Measurements from ENCODE around the gene TMEM266.

Gene TMEM266

GRCh38 chr15:76199106-76200082 lies 139.6 kb downstream of the TMEM266 start:
- no peak overlapping the region for H3K27ac Mint-ChIP-seq

GRCh38 chr15:76200083-76200465 lies 140.3 kb downstream of the TMEM266 start:
- no peaks in the 10 kb centered on the region for H3K4me1 Mint-ChIP-seq (ENCODE audit: low read depth)

More at GRCh38 chr15:76199106-76200082, 139.6 kb downstream of the TMEM266 start:
- no peaks in the 10 kb centered on the region for H3K4me1 Mint-ChIP-seq (ENCODE audit: low read depth)
- no peaks in the 10 kb centered on the region for H3K36me3 Mint-ChIP-seq (ENCODE audit: low read depth)
- peak; percentile 17 for DNase-seq
- H3K9me3 Mint-ChIP-seq: no peaks in the 10 kb centered on the region
- H3K4me3 Mint-ChIP-seq: no peak overlapping the region
- peaks cover under 1% of the 10 kb centered on the region for H3K27me3 Mint-ChIP-seq

GRCh38 chr15:76200641-76201105 lies 140.9 kb downstream of the TMEM266 start:
- H3K36me3 Mint-ChIP-seq (ENCODE audit: low read depth): peaks cover 1% of the 10 kb centered on the region
- peak; percentile 26 for DNase-seq
- H3K27me3 Mint-ChIP-seq: no peaks in the 10 kb centered on the region
- no peaks in the 10 kb centered on the region for H3K9me3 Mint-ChIP-seq
- no peak overlapping the region for H3K27ac Mint-ChIP-seq
- no peak overlapping the region for H3K4me3 Mint-ChIP-seq
- no peaks in the 10 kb centered on the region for H3K4me1 Mint-ChIP-seq (ENCODE audit: low read depth)

More at GRCh38 chr15:76200083-76200465, 140.3 kb downstream of the TMEM266 start:
- Mint-ChIP-seq H3K4me3 (no peak overlapping the region), H3K9me3 (no peaks in the 10 kb centered on the region), H3K27ac (no peak overlapping the region), H3K27me3 (no peaks in the 10 kb centered on the region), H3K36me3 (ENCODE audit: low read depth) (peaks cover under 1% of the 10 kb centered on the region)
- no peak for DNase-seq

- peak; percentile 25 for DNase-seq
- Mint-ChIP-seq H3K4me1 (ENCODE audit: low read depth) (no peaks in the 10 kb centered on the region), H3K27me3 (no peaks in the 10 kb centered on the region), H3K4me3 (no peak overlapping the region), H3K27ac (no peak overlapping the region), H3K36me3 (ENCODE audit: low read depth) (peaks cover 1% of the 10 kb centered on the region), H3K9me3 (no peaks in the 10 kb centered on the region)
These were observed 141.9 kb downstream of the TMEM266 start for GRCh38 chr15:76201536-76202255.

GRCh38 chr15:76203346-76204108 lies 143.7 kb downstream of the TMEM266 start:
- no peak for DNase-seq
- no peak overlapping the region for H3K27ac Mint-ChIP-seq
- no peaks in the 10 kb centered on the region for H3K27me3 Mint-ChIP-seq
- peaks cover 9% of the 10 kb centered on the region for H3K36me3 Mint-ChIP-seq (ENCODE audit: low read depth)
- no peak overlapping the region for H3K4me3 Mint-ChIP-seq
- no peaks in the 10 kb centered on the region for H3K9me3 Mint-ChIP-seq
- no peaks in the 10 kb centered on the region for H3K4me1 Mint-ChIP-seq (ENCODE audit: low read depth)

- Mint-ChIP-seq H3K36me3 (ENCODE audit: low read depth) (peaks cover 13% of the 10 kb centered on the region), H3K4me1 (ENCODE audit: low read depth) (peaks cover 5% of the 10 kb centered on the region), H3K9me3 (no peaks in the 10 kb centered on the region), H3K27me3 (no peaks in the 10 kb centered on the region), H3K27ac (no peak overlapping the region), H3K4me3 (no peak overlapping the region)
- DNase-seq: no peak
These were observed 144.5 kb downstream of the TMEM266 start for GRCh38 chr15:76204109-76204845.

- H3K4me3 Mint-ChIP-seq: no peak overlapping the region
- peaks cover 5% of the 10 kb centered on the region for H3K4me1 Mint-ChIP-seq (ENCODE audit: low read depth)
- H3K27me3 Mint-ChIP-seq: no peaks in the 10 kb centered on the region
- peaks cover 20% of the 10 kb centered on the region for H3K36me3 Mint-ChIP-seq (ENCODE audit: low read depth)
- no peak for DNase-seq
- no peak overlapping the region for H3K27ac Mint-ChIP-seq
- H3K9me3 Mint-ChIP-seq: no peaks in the 10 kb centered on the region
These were observed 145.2 kb downstream of the TMEM266 start for GRCh38 chr15:76204916-76205460.

- Mint-ChIP-seq H3K27me3 (no peaks in the 10 kb centered on the region), H3K36me3 (ENCODE audit: low read depth) (peaks cover 34% of the 10 kb centered on the region), H3K4me1 (ENCODE audit: low read depth) (peaks cover 5% of the 10 kb centered on the region), H3K9me3 (no peaks in the 10 kb centered on the region), H3K4me3 (no peak overlapping the region), H3K27ac (no peak overlapping the region)
- DNase-seq: no peak
These were observed 146.7 kb downstream of the TMEM266 start for GRCh38 chr15:76206325-76206976.

GRCh38 chr15:76208084-76208785 lies 148.4 kb downstream of the TMEM266 start:
- Mint-ChIP-seq H3K27ac (peak overlapping the region; percentile 0), H3K27me3 (no peaks in the 10 kb centered on the region), H3K4me1 (ENCODE audit: low read depth) (peaks cover 5% of the 10 kb centered on the region), H3K4me3 (no peak overlapping the region), H3K9me3 (no peaks in the 10 kb centered on the region), H3K36me3 (ENCODE audit: low read depth) (peaks cover 52% of the 10 kb centered on the region)
- DNase-seq: no peak

- no peak for DNase-seq
- peaks cover 58% of the 10 kb centered on the region for H3K36me3 Mint-ChIP-seq (ENCODE audit: low read depth)
- peak overlapping the region; percentile 37 for H3K27ac Mint-ChIP-seq
- no peaks in the 10 kb centered on the region for H3K9me3 Mint-ChIP-seq
- H3K4me3 Mint-ChIP-seq: no peak overlapping the region
- no peaks in the 10 kb centered on the region for H3K27me3 Mint-ChIP-seq
- peaks cover 5% of the 10 kb centered on the region for H3K4me1 Mint-ChIP-seq (ENCODE audit: low read depth)
These were observed 149.1 kb downstream of the TMEM266 start for GRCh38 chr15:76208786-76209424.

GRCh38 chr15:76209523-76209922 lies 149.7 kb downstream of the TMEM266 start:
- H3K4me1 Mint-ChIP-seq (ENCODE audit: low read depth): peaks cover 5% of the 10 kb centered on the region
- DNase-seq: no peak
- peaks cover 63% of the 10 kb centered on the region for H3K36me3 Mint-ChIP-seq (ENCODE audit: low read depth)
- H3K27ac Mint-ChIP-seq: peak overlapping the region; percentile 37
- no peaks in the 10 kb centered on the region for H3K27me3 Mint-ChIP-seq
- H3K9me3 Mint-ChIP-seq: no peaks in the 10 kb centered on the region
- H3K4me3 Mint-ChIP-seq: no peak overlapping the region

GRCh38 chr15:76209942-76210341 lies 150.2 kb downstream of the TMEM266 start:
- Mint-ChIP-seq H3K27me3 (no peaks in the 10 kb centered on the region), H3K4me1 (ENCODE audit: low read depth) (peaks cover 5% of the 10 kb centered on the region), H3K9me3 (no peaks in the 10 kb centered on the region), H3K27ac (peak overlapping the region; percentile 35), H3K4me3 (no peak overlapping the region), H3K36me3 (ENCODE audit: low read depth) (peaks cover 68% of the 10 kb centered on the region)
- DNase-seq: no peak

All from activated T-cell treated with anti-CD3 and anti-CD28 coated beads, Interleukin-2, amount 50 U/mL, for 24 hours (primary cell).